Adrenal gland (tissue), 5 donors: ENCODE measurements around the gene MBNL2.

Experiments
- POLR2A ChIP-seq, 2 donors: fragments of 450-650 bp; IDR thresholded peaks; one replicate each; pipeline ENCODE4 v1.6.1; 2017; ENCODE audit warnings: antibody characterized with exemption in 2 of 2, mild to moderate bottlenecking in 2 of 2, moderate library complexity in 1 of 2
- TF ChIP-seq, protein P1 (sequence below), 6 experiments: fragments of 450-650 bp in 4 of 6; fragments of 200-600 bp in 2 of 6; sonication (generic) in 1 of 6; IDR thresholded peaks; 1 replicate in 5 of 6; 2 replicates in 1 of 6; pipeline versions ENCODE4 v1.5.1 to v1.8.0; 2016 to 2021; ENCODE audit warnings: antibody characterized with exemption in 6 of 6, mild to moderate bottlenecking in 2 of 6, moderate library complexity in 1 of 6
- donor health status: DM: no; HTN: no; CAD: no.

- TF ChIP-seq, protein P1, sequence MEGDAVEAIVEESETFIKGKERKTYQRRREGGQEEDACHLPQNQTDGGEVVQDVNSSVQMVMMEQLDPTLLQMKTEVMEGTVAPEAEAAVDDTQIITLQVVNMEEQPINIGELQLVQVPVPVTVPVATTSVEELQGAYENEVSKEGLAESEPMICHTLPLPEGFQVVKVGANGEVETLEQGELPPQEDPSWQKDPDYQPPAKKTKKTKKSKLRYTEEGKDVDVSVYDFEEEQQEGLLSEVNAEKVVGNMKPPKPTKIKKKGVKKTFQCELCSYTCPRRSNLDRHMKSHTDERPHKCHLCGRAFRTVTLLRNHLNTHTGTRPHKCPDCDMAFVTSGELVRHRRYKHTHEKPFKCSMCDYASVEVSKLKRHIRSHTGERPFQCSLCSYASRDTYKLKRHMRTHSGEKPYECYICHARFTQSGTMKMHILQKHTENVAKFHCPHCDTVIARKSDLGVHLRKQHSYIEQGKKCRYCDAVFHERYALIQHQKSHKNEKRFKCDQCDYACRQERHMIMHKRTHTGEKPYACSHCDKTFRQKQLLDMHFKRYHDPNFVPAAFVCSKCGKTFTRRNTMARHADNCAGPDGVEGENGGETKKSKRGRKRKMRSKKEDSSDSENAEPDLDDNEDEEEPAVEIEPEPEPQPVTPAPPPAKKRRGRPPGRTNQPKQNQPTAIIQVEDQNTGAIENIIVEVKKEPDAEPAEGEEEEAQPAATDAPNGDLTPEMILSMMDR (IDR thresholded peaks at IDR 0.05): no peak
- no peak for TF ChIP-seq POLR2A (IDR thresholded peaks at IDR 0.05)
These were observed 105.5 kb downstream of the MBNL2 start for GRCh38 chr13:97327506-97328221.
